GM21786 (cell line): ENCODE results near the gene SPATC1L.

Source experiments
- ATAC-seq: cut with Tn5 transposase; IDR thresholded peaks from one replicate; pipeline ENCODE4 v1.9.1; 2021; ENCODE audit not compliant: unreplicated experiment

Gene SPATC1L

DNA sequence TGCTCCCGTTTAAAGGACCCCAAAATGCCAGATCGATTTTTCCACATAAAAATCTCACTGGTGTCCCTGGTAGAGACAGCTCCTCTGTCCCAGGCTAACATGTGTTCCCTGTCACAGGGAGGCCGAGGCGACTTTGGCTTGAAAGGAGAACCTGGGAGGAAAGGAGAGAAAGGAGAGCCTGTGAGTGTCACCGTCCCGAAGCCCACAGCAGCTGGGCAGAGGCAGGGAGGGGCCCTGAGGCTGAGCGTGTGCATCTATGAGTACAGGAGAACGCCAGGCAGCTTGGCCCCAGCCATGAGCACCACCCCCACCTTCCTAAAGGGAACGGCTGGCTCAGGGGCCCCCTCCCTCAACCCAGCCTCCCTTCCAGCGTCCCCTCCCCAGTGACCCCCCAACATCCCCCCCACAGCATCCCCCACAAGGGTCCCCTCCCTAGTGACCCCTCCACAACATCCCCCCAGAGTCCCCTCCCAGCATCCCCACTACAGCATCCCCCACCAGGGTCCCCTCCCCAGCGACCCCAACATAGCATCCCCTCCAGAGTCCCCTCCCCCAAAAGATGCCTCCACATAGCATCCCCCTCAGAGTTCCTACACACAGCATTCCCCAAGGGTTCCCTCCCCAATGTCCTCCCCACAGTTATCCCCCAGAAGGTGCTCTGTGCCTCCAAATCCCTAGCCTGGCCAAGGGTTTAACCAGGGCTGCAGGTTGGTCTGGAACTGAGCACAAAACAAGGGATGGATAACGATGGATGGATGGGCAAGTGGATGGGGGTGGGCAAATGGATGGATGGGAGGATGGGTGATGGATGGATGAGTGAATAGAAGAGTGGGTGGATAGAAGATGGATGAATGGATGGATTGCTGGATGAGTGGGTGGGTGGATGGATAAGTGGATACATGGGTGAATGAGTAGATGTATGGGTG is 61.2 kb downstream of the SPATC1L start:
- no peak for ATAC-seq

DNA sequence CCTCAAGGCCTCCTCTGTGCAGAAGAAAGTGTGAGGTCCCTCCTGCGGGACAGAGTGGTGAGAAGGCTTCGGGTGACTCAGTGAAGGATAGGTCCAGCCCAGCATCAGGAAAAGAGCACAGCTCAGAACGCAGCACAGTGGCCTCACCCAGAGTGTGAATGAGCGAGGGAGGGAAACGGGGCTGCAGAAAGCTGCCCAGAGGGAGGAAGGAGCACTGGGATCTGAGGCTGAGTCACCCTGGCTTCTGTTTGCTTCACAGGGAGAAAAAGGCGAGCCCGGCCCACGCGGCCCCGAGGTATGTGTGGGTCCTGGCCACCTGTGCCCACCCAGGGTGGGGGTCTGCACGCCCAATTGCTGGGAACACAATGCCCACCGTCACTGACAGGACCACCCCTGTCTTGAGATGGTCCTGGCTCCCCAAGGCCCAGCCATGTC is 62.0 kb downstream of the SPATC1L start:
- no peak for ATAC-seq

DNA sequence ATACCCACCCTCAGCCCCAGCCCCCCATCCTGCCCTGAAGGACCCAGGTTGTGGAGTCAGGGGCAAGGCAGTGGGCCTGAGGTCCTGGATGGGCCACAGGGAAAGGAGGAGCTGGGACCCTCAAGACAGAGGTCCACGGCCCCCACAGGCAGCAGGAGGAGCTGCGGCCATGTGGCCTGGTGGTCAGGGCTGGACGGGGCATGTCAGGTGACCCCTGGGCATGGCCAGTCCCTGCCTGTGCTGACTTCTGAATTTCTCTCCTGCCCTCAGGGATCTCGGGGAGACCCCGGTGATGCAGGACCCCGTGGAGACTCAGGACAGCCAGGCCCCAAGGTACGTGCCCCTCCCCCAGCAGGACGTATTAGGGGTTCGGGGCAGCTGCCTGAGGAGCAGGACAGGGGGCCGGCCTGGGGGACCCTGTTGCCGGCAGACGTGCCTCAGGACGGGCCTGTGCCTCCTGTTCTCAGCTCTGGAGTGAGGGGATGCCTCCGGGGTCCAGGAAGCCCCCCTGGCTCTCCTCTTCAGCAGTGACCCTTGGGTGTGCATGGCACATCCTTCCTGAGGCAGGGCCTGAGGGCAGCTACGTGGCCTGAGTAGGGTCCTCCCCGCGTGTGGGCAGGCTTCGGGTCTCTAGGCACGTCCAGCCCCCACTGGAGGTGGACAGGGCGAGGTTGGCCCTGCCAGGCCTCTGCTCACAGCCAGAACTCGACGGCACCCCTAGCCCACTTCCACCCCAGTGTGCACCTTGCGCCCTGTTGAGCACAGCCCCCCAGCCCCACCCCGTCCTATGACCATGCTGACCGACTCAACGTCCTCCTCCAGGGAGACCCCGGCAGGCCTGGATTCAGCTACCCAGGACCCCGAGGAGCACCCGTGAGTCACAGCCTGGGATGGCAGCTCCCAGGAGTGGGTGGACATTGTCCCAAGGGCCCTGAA is 62.7 kb downstream of the SPATC1L start:
- ATAC-seq, result no peak

DNA sequence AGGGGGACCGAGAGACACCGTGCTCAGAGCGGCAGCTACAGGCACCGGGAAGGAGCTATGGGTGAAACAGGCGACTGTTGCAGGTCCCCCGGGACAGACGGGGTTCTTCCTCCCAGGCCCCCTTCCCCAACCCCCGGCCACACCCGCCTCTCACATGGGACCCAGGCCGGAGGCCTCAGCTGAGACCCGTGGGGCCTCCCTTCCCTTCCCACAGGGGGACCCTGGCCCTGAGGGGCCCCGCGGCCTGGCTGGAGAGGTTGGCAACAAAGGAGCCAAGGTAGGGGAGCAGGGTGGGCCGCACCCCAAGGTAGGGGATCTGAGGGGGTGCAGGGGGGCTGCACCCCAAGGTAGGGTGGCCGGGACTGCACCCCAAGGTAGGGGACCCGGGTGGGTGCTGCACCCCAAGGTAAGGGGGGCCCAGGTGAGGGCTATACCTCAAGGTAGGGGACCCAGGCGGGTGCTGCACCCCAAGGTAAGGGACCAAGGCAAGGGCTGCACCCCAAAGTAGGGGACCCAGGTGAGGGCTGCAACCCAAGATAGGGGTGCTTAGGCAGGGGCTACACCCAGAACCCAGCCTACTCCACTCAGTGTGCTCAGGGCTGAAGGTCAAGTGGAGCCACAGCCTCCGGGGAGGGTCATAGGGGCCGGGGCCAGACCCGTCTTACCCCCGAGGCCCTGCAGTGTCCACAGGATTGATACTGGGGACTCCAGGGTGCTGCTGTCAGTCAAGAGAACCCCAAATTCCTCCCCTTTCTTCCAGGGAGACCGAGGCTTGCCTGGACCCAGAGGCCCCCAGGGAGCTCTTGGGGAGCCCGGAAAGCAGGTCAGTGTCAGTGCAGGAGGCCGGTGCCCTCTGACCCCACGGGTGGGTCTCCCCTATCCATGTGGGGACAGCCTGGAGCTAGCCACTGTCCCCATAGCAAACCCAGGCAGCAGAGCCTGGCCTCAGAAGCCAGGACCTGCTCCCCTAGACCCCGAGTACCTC is 63.7 kb downstream of the SPATC1L start:
- ATAC-seq, result no peak

DNA sequence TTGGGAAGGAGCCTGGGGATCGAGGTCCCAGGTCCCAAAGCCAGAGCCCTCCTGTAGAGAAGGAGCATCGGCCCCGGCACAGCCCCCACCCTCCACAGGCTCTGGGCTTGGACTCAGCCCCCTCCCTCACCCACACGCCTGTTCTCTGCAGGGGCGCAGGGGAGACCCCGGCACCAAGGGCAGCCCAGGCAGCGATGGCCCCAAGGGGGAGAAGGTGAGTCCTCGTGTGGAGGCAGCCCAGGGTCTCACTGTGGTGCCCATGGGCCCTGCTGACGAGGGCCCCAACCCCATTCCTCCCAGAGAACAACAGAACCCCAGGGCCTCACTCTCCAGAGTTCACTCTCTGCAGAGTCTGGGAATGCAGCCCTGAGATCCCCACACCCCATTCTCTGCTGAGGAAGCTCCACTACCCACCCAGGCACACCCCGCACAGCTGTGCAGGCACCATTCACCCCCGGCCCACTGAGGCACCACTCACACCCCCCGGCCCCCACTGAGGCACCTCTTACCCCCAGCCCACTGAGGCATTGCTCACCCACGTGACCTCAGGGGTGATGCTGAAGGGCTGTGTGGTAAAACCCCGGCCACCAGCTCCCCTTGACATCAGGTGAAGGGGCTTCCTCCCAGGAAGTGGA is 64.5 kb downstream of the SPATC1L start:
- ATAC-seq, result no peak

DNA sequence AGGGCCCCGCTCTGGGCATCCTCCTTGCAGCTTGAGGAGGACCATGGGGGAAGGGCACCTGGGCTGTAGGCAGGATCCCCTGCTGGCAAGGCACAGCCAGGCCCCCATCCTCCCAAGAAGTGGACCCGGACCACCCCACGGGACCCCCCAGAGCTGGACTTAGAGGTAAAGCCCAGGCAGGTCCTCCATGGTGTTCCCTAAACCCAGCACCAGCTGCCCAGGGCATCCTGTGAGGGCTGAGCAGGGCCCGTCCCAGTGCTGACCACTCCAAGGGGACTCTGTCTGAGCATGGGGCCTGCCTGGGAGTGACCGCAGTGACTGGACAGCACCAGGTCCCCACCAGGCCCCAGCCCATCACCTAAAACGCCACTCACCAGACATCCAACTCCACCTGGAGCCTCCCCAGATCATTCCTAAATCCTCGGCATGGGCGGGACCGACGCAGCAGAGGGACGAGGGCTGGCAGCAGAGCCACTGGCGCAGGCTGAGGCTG is 65.1 kb downstream of the SPATC1L start:
- no peak for ATAC-seq

DNA sequence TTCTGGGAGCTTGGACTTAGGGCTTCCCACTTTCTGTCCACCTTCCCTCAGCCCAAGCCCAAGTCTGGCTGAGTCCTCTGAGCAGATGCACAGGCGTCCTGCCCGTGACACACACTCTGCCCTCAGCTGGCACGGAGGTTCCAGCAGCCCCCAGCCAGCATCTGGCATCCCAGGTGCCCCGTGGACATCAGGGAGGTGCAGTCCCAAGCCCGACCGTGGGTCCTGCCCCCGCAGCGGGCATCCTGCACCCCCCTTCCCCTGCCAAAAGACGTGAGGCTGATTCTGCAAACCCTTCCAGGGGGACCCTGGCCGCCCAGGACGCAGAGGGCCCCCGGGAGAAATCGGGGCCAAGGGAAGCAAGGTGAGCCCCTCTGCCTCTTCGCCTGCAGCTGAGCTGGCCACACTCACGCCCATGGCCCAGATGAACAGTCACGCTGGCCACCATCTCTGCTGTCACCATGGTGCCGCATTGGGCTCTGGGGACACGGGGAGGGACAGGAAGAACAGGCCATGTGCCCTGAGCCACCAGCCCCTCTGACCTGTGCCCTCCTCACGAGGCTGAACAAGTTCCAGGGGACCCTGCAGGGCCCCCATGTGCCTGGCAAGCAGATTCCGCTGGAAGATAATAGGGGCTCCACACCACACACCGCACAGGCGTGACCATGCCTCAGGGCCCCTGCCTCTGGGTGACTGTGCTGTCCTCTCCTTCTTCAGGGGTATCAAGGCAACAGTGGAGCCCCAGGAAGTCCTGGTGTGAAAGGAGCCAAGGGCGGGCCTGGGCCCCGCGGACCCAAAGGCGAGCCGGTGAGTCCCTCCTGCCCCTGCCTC is 65.7 kb downstream of the SPATC1L start:
- no peak for ATAC-seq

DNA sequence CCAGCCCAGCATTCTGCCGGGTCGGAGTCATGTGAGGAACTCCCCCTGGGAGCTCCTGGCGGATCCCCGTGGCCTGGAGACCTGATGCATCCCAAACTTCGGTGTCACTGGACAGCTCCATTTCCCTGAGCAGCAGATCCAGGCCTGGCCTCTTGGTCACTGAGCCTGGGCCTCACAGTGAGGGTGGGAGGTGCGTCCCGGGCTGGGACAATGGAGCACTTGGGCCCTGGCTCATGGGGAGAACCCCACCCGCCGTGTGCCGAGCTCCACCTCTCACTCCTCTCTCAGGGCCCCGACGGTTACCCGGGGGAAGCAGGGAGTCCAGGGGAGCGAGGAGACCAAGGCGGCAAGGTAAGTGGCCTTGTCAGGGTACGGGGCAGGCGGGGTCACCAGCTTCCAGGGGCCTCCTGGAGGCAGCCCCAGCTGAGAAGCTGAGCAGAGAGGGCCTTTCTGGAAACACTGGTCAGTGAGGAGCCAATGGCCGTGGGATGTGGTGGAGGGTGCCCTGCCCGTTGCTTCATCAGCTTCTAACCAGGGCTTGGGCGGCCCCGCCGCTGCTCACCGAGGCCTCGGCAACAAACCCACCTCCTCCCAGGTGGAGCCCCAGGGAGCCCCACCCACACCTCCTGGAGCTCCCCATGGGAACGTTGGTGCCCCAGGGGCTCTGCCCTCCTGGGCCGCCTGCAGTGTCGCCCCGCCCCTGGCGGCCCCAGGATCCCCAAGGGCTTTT is 66.5 kb downstream of the SPATC1L start:
- no peak for ATAC-seq

DNA sequence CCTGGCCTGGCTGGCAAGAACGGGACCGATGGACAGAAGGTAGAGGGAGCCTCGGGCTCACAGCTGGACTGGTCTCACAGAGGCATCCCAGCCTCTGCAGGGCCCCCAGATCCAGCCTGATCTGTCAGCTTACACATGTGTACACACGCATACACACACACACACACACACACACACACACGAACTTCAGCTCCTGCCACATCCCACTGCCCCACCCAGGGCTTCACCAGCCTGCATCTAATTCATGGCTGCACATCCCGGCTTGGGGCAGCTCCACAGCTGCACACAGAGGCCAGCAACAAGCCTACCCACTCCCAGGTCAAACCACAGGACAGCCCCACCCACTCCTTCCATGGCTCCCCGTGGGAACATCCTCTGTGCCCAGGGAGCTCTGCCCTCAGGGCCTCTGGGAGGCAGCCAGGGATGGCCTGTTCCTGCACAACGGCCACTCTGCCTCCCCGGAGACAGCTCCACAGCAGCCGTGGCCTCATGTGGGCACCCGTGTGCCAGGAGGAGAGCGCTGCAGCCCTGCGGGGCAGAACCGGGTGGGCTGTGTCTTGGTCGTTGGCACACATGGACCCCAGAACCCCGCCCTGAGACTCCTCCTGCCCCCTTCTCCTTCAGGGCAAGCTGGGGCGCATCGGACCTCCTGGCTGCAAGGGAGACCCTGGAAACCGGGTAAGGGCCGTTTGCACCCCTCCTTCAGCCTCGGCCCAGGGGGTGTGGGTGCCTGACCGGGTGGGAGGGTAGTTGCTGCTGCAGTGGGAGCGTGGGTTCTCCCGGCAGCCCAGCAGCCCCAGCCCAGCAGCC is 67.3 kb downstream of the SPATC1L start:
- no peak for ATAC-seq

DNA sequence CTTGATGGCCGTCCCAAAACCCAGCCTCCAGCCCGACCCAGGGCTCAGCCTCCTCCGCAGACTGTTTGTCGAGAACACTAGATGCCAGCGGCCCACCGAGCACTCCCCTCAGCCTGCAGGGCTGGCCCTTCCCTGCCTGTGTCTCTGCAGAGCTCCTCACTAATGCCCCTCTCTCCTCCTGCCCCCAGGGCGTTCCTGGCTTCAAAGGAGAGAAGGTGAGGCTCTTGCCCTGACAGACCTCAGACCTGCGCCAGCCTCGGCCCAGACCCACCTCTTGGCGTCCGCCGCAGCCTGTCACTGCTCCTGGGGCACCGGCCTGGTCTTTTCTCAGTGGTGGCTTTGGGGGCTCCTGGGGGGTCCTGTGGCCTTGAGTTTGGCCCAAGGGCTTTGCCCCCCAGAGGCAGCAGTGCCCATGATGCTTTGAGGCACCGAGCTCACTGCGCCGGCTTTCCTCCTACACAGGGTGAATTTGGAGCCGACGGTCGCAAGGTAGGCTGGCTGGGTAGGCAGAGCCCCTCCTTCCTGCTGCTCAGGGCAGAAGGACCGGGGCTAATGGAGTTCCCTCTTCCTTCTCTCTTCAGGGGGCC is 68.0 kb downstream of the SPATC1L start:
- ATAC-seq, result no peak

DNA sequence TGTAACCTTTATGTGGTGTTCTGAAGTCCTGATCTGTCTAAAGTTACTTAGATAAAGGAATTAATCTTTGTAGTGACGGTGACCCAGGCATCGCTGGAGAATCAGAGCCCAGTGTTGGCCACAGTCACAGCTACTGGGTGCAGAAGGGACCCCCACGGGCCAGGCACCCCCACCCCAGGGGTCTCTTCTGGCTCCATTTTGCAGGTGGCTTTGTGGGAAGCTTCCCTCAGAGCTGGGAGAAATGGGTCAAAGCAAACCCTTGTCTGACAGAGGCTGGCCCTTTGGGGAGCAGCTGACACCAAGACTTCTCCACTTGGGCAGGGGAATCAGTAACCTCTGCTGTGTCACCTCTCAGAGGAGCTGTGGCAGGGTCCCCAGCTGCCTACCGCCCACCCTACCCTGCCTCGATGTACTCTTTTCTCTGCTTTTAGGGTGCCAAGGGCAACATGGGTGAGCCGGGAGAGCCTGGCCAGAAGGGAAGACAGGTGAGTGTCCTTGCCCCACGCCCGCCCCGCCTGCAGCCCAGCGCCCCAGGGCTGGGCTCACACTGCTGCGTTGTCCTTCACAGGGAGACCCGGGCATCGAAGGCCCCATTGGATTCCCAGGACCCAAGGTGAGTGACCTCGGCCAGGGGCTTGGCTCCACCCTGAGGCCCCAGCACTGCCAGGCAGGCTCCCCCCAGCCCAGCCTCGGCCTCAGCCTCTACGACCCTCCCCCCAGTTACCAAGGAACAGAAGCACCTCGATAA is 68.6 kb downstream of the SPATC1L start:
- no peak for ATAC-seq

DNA sequence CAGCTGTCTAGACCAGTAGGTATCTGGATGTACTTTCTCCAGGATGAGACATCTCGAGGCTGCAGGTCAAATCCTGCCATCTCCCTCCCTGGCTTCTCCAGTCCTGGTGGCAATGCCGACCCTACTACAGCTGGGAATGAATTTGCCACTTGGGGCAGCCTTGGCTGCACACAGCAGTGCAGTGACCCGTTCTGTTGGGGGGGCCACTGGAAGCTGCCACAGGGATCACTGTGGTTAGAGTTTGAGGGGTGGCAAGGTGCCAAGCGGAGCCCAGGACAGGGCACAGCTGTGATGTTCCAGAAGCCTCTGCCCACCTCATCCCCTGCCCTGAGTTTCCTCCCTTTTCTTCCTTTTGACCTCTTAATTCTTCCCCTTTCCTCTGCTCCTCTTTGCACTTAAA is 69.3 kb downstream of the SPATC1L start:
- no peak for ATAC-seq

DNA sequence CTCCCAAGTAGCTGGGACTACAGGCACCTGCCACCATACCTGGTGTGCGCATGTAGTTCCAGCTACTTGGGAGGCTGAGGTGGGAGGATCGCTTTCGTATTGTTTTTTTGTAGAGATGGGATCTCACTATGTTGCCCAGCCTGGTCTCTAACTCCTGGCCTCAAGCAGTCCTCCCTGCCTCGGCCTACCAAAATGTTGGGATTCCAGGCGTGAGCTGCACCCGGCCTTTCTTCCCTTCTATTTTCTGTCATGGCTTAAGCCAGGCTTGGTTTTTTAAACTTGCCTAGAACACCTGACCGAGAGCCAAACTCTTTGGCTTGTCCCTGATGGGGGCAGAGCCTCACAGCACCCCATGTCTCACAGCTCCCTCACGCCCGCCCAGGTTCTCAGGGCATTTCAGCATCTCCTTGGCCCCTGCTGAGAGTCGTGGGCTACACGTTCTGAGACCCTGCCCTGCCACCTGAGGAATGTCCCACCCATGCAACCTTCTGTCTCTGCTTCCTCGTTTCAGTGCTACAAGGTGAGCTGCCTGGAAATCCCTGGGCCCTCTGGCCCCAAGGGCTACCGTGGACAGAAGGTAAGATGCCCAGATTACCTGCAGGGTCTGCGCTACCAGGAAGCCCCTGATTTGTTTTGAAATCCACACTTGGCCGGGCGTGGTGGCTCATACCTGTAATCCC is 70.6 kb downstream of the SPATC1L start:
- no peak for ATAC-seq

DNA sequence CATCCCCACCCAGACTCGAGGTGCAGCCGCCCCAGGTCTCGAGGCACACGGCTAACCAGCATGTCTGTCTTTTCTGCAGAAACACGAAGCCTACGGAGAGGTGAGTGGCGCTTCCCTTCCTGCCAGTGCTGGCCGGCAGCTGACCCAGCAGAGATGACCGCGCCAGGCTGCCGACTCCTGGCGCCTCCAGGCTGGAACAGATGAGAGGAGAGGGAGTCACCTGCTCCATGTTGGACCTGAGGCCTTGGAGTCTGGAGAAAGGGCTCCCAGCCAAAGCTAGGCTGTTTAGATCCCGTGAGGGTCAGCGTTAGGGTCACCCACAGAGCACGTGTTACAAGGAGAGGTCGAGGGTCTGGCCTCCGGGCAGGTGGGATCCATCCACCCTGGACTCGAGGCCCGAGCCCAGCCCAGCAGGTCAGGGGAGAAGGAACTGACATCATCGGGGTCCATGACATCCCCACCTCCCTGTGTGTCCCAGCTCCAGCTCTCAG is 71.5 kb downstream of the SPATC1L start:
- no peak for ATAC-seq

DNA sequence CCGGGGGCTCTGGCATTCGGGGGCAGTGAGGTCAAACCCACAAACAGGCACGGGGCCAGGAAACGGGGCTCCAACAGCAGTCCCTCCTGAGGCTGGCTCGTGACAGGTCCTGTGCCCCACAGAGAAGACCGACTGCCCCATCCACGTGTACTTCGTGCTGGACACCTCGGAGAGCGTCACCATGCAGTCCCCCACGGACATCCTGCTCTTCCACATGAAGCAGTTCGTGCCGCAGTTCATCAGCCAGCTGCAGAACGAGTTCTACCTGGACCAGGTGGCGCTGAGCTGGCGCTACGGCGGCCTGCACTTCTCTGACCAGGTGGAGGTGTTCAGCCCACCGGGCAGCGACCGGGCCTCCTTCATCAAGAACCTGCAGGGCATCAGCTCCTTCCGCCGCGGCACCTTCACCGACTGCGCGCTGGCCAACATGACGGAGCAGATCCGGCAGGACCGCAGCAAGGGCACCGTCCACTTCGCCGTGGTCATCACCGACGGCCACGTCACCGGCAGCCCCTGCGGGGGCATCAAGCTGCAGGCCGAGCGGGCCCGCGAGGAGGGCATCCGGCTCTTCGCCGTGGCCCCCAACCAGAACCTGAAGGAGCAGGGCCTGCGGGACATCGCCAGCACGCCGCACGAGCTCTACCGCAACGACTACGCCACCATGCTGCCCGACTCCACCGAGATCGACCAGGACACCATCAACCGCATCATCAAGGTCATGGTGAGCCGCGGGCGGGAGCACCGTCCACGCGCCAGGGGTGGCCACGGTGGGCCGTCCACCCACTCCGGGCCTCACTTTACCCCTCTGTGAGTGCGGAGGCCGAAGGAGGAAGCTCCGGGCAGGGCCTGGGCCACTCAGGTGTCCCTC is 72.2 kb downstream of the SPATC1L start:
- ATAC-seq, result no peak
